HG03139 (cell line): Measurements from ENCODE around the gene STXBP3.

Source experiments
- ATAC-seq: cut with Tn5 transposase; IDR thresholded peaks from one replicate; pipeline ENCODE4 v1.9.1; 2021; ENCODE audit not compliant: unreplicated experiment

The STXBP3 gene

GRCh38 chr1:108832929-108833328 lies 86.5 kb downstream of the STXBP3 start:
- ATAC-seq, result no peak

- ATAC-seq, result no peak
Observed at GRCh38 chr1:108841703-108842102, 95.2 kb downstream of the STXBP3 start.

GRCh38 chr1:108842525-108843181 lies 96.2 kb downstream of the STXBP3 start:
- ATAC-seq, result no peak

- ATAC-seq, result no peak
Observed at GRCh38 chr1:108843390-108844137, 97.1 kb downstream of the STXBP3 start.

- ATAC-seq, result no peak
Observed at GRCh38 chr1:108845446-108845845, 99.0 kb downstream of the STXBP3 start.

- ATAC-seq, result no peak
Observed at GRCh38 chr1:108845991-108846390, 99.5 kb downstream of the STXBP3 start.

- ATAC-seq, result no peak
Observed at GRCh38 chr1:108847494-108847893, 101.0 kb downstream of the STXBP3 start.

- ATAC-seq, result no peak
Observed at GRCh38 chr1:108848806-108849205, 102.3 kb downstream of the STXBP3 start.

GRCh38 chr1:108850929-108851328 lies 104.5 kb downstream of the STXBP3 start:
- ATAC-seq, result no peak

- ATAC-seq, result no peak
Observed at GRCh38 chr1:108851567-108851966, 105.1 kb downstream of the STXBP3 start.

- ATAC-seq, result no peak
Observed at GRCh38 chr1:108852221-108852975, 105.9 kb downstream of the STXBP3 start.

- no peak for ATAC-seq
Observed at GRCh38 chr1:108854221-108855019, 107.9 kb downstream of the STXBP3 start.

GRCh38 chr1:108856994-108857393 lies 110.5 kb downstream of the STXBP3 start, which contains the start of gene AKNAD1:
Gene AKNAD1, minus strand, starts transcription at chr1:108857094. Its CDS starts 4,430 bp downstream, at chr1:108852664.
- ATAC-seq, result no peak

- ATAC-seq, result no peak
Observed at GRCh38 chr1:108858230-108858950, 111.9 kb downstream of the STXBP3 start.
